ENCODE results near the gene GRK3.

DNA sequence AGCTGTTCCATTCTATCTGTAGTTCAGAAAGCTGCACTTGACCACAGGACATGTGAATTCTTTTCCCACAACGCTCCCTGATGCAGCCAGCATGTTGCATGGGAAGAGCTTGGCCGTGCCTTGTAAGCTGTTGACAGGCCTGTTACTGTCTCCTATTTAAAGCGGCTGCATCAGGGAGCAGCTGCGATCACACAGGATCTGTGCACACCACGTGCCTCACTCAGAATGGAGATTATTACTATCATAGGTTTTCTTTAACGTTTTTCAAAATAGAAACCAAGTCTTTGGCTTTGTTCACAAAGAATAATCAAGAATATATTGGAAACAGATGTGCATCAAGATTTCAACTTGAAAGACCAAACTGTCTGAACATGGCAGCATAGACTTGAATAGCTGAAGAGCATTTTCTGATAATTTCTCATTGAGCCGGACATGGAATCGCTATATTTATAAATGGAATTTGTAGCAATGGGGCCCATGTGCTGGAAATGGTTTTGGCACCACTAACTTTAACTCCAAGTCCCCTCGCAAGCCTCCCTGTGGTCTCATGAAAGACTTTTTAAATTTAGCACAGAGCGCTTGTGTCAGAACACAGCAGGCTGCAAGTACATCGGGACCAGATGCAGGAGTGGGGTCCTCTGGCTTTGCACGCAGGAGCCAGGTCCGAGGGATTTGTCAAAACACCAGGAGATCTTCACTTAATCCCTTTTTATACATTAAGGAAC, 136.7 kb downstream of the GRK3 start:
- TF ChIP-seq, protein P1, sequence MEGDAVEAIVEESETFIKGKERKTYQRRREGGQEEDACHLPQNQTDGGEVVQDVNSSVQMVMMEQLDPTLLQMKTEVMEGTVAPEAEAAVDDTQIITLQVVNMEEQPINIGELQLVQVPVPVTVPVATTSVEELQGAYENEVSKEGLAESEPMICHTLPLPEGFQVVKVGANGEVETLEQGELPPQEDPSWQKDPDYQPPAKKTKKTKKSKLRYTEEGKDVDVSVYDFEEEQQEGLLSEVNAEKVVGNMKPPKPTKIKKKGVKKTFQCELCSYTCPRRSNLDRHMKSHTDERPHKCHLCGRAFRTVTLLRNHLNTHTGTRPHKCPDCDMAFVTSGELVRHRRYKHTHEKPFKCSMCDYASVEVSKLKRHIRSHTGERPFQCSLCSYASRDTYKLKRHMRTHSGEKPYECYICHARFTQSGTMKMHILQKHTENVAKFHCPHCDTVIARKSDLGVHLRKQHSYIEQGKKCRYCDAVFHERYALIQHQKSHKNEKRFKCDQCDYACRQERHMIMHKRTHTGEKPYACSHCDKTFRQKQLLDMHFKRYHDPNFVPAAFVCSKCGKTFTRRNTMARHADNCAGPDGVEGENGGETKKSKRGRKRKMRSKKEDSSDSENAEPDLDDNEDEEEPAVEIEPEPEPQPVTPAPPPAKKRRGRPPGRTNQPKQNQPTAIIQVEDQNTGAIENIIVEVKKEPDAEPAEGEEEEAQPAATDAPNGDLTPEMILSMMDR (conservative IDR thresholded peaks at IDR 0.05; ENCODE audit: low read depth, low read length): no peak
- TF ChIP-seq EZH2 (IDR thresholded peaks at IDR 0.05; ENCODE audit: borderline replicate concordance, low read depth, low read length, poor library complexity, severe bottlenecking): no peak

Measured in A673 (cell line).